Left lung (tissue), 10 donors: ENCODE data around the gene NID1. TPM values are rescaled to one million over a fixed set of nuclear protein-coding genes. Genes with fewer than 3 reads are reported as not detected.
"Not testable (repeated sequence)": the region's sequence is repeated elsewhere in the genome, so short reads cannot be mapped to it uniquely, and the experiment has no call there.

Source experiments
- ATAC-seq: fragments of 200-7000 bp; cut with Tn5 transposase; one replicate; pipeline ENCODE4 v1.9.1; 2020; ENCODE audit warnings: moderate library complexity
- DNase-seq, 4 donors: peaks; one replicate each; pipeline ENCODE4 v3.0.0-alpha.2; 2013 to 2020
- H3K27ac ChIP-seq, 2 donors: fragments of 200-600 bp; sonication (generic) in 1 of 2; one replicate each; pipeline versions ENCODE4 v1.5.0 to v1.8.0; 2020 to 2021
- H3K27me3 ChIP-seq, 2 donors: fragments of 200-600 bp; sonication (generic) in 1 of 2; one replicate each; pipeline versions ENCODE4 v1.5.0 to v1.8.0; 2020 to 2021
- H3K36me3 ChIP-seq, 2 donors: fragments of 200-600 bp; sonication (generic) in 1 of 2; one replicate each; pipeline versions ENCODE4 v1.5.0 to v1.8.0; 2020 to 2021
- H3K4me1 ChIP-seq, 2 donors: fragments of 200-600 bp; one replicate each; pipeline ENCODE4 v1.8.0; 2021
- H3K4me3 ChIP-seq, 2 donors: fragments of 200-600 bp; sonication (generic) in 1 of 2; one replicate each; pipeline versions ENCODE4 v1.5.0 to v1.8.0; 2020 to 2021; ENCODE audit warnings: mild to moderate bottlenecking in 1 of 2
- H3K9me3 ChIP-seq, 2 donors: fragments of 200-600 bp; sonication (generic) in 1 of 2; one replicate each; pipeline versions ENCODE4 v1.5.0 to v1.8.0; 2020 to 2021
- CTCF ChIP-seq, 2 donors: fragments of 200-600 bp; sonication (generic) in 1 of 2; IDR thresholded peaks; one replicate each; pipeline versions ENCODE4 v1.5.0 to v1.8.0; 2021; ENCODE audit warnings: antibody characterized with exemption in 2 of 2
- intact Hi-C, 2 donors: fragments of 100-400 bp; cut with DNase I; formaldehyde crosslinking; loops; one replicate each; pipeline versions ENCODE4 v1.11.2 to v1.14.2; 2022
- polyA plus RNA-seq, 6 donors: library from polyadenylated mRNA; unstranded; fragments of 120-200 nt; gene quantifications; one replicate each; pipeline ENCODE4 v1.2.1, GENCODE V29; 2013; ENCODE audit not compliant: insufficient read length in 6 of 6
- total RNA-seq, 2 donors: library from RNA; stranded (reverse); fragmentation: NEBNext Ultra II Directional; extraction: Animal tissue kit (Norgen Biotek cat#: 25700); gene quantifications; one replicate each; pipeline ENCODE4 v1.2.1, GENCODE V29; 2021
- donor health status: DM: no; HTN: yes; CAD: no.
- donor health status: DM: no; HTN: no; CAD: no.

The NID1 gene
- total and polyA plus RNA-seq, 8 donors, result 55.4 to 233 (median 218) TPM

- no peaks in the 10 kb centered on the region for H3K36me3 ChIP-seq
- H3K27me3 ChIP-seq, result no peaks in the 10 kb centered on the region
- no peak for DNase-seq
- no peak for TF ChIP-seq CTCF (IDR thresholded peaks at IDR 0.05)
- H3K27ac ChIP-seq, result no peak overlapping the region
- no peak overlapping the region for H3K4me3 ChIP-seq
- H3K9me3 ChIP-seq, result no peaks in the 10 kb centered on the region
- H3K4me1 ChIP-seq, result peaks cover 0 to 32% of the 10 kb centered on the region in 2 donors
- no peak for ATAC-seq
- intact Hi-C loops, result no loop called here
These were observed 136.7 kb downstream of the NID1 start for GRCh38 chr1:235928197-235928596.

- DNase-seq, H3K36me3 ChIP-seq, H3K27me3 ChIP-seq, ATAC-seq, intact Hi-C loops, H3K4me3 ChIP-seq, H3K9me3 ChIP-seq, H3K27ac ChIP-seq: not testable (repeated sequence)
- peaks cover 0 to 25% of the 10 kb centered on the region in 2 donors for H3K4me1 ChIP-seq
These were observed 137.3 kb downstream of the NID1 start for GRCh38 chr1:235927551-235927950.

Other genes starting within 250 kb of the NID1 start
- gene LYST, start 198.2 kb downstream of the NID1 start, total RNA-seq, result 10 to 100 TPM; 33.4 to 64.9 TPM
- gene LYST, start 198.2 kb downstream of the NID1 start, polyA plus RNA-seq, result 10 to 100 TPM; 10.3 to 13.3 (median 12.8) TPM
- gene GPR137B, start 77.4 kb upstream of the NID1 start, total RNA-seq, result 10 to 100 TPM; 18.2 to 37.4 TPM
- gene GPR137B, start 77.4 kb upstream of the NID1 start, polyA plus RNA-seq, result 10 to 100 TPM in 5 of 6 donors, 1 to 10 TPM in 1; 9.3 to 15.4 (median 11.7) TPM
- gene ERO1B, start 216.9 kb upstream of the NID1 start, total RNA-seq, result 1 to 10 TPM; 5.8 to 8.3 TPM
- gene ERO1B, start 216.9 kb upstream of the NID1 start, polyA plus RNA-seq, result 10 to 100 TPM in 2 of 6 donors, 1 to 10 TPM in 4; 8.4 to 11.1 (median 9.9) TPM